ENCODE measurements around the gene CDKN2AIP. TPM values are rescaled to one million over a fixed set of nuclear protein-coding genes. Genes with fewer than 3 reads are reported as not detected.

CDKN2AIP gene
- total and polyA plus RNA-seq, 4 donors, result 12.0 to 16.3 (median 13.8) TPM

GRCh38 chr4:183485411-183486160, 41.1 kb downstream of the CDKN2AIP start:
- no peaks in the 10 kb centered on the region for H3K4me1 ChIP-seq (ENCODE audit: control insufficient read depth in 1 of 2, insufficient read depth in 2 of 2, low read length in 2 of 2)
- no peaks in the 10 kb centered on the region for H3K36me3 ChIP-seq (ENCODE audit: control insufficient read depth in 1 of 2, insufficient read depth in 2 of 2, low read length in 1 of 2)
- H3K9me3 ChIP-seq (ENCODE audit: control insufficient read depth, low read length), result no peaks in the 10 kb centered on the region
- no peaks in the 10 kb centered on the region for H3K27me3 ChIP-seq (ENCODE audit: control insufficient read depth in 1 of 2, insufficient read depth in 2 of 2, low read length in 1 of 2)
- ATAC-seq (ENCODE audit: low FRiP score) (no peak), DNase-seq (no peak)
- H3K27ac ChIP-seq (ENCODE audit: low read depth in 1 of 2, low read length in 2 of 2), result no peak overlapping the region
- intact Hi-C loops (cut with DNase I), result no loop called here
- WGBS, 2 donors, result 78 to 87% methylated on average over 11 of the region's 11 CpGs
- no peak overlapping the region for H3K4me3 ChIP-seq (ENCODE audit: low read length in 2 of 2)

- H3K4me3 ChIP-seq (ENCODE audit: low read length in 2 of 2), result no peak overlapping the region
- ATAC-seq (ENCODE audit: low FRiP score) (no peak), DNase-seq (no peak)
- no peaks in the 10 kb centered on the region for H3K4me1 ChIP-seq (ENCODE audit: control insufficient read depth in 1 of 2, insufficient read depth in 2 of 2, low read length in 2 of 2)
- H3K9me3 ChIP-seq (ENCODE audit: control insufficient read depth, low read length), result peaks cover 2% of the 10 kb centered on the region
- intact Hi-C loops (cut with DNase I), result no loop called here
- 89 to 92% methylated on average over 3 of the region's 3 CpGs for WGBS, 2 donors
- no peaks in the 10 kb centered on the region for H3K36me3 ChIP-seq (ENCODE audit: control insufficient read depth in 1 of 2, insufficient read depth in 2 of 2, low read length in 1 of 2)
- no peaks in the 10 kb centered on the region for H3K27me3 ChIP-seq (ENCODE audit: control insufficient read depth in 1 of 2, insufficient read depth in 2 of 2, low read length in 1 of 2)
- H3K27ac ChIP-seq (ENCODE audit: low read depth in 1 of 2, low read length in 2 of 2), result no peak overlapping the region
Observed at GRCh38 chr4:183492791-183493222, 48.4 kb downstream of the CDKN2AIP start.

- Histone ChIP-seq H3K4me1 (ENCODE audit: control insufficient read depth in 1 of 2, insufficient read depth in 2 of 2, low read length in 2 of 2) (no peaks in the 10 kb centered on the region), H3K27me3 (ENCODE audit: control insufficient read depth in 1 of 2, insufficient read depth in 2 of 2, low read length in 1 of 2) (no peaks in the 10 kb centered on the region), H3K4me3 (ENCODE audit: low read length in 2 of 2) (no peak overlapping the region), H3K27ac (ENCODE audit: low read depth in 1 of 2, low read length in 2 of 2) (no peak overlapping the region), H3K36me3 (ENCODE audit: control insufficient read depth in 1 of 2, insufficient read depth in 2 of 2, low read length in 1 of 2) (no peaks in the 10 kb centered on the region), H3K9me3 (ENCODE audit: control insufficient read depth, low read length) (peaks cover 2% of the 10 kb centered on the region)
- DNase-seq (no peak), ATAC-seq (ENCODE audit: low FRiP score) (no peak)
- intact Hi-C loops (cut with DNase I), result no loop called here
- WGBS, 2 donors, result 84 to 90% methylated on average over 3 of the region's 3 CpGs
Observed at GRCh38 chr4:183493246-183493645, 48.8 kb downstream of the CDKN2AIP start.

- no peak for ATAC-seq (ENCODE audit: low FRiP score)
- 72 to 82% methylated on average over 3 of the region's 3 CpGs for WGBS, 2 donors
- intact Hi-C loops (cut with DNase I), result no loop called here
Observed at GRCh38 chr4:183495184-183495583, 50.7 kb downstream of the CDKN2AIP start.

More at GRCh38 chr4:183495184-183495583, 50.7 kb downstream of the CDKN2AIP start:
- Histone ChIP-seq H3K4me3 (ENCODE audit: low read length in 2 of 2) (no peak overlapping the region), H3K4me1 (ENCODE audit: control insufficient read depth in 1 of 2, insufficient read depth in 2 of 2, low read length in 2 of 2) (no peaks in the 10 kb centered on the region), H3K27ac (ENCODE audit: low read depth in 1 of 2, low read length in 2 of 2) (no peak overlapping the region), H3K27me3 (ENCODE audit: control insufficient read depth in 1 of 2, insufficient read depth in 2 of 2, low read length in 1 of 2) (no peaks in the 10 kb centered on the region), H3K9me3 (ENCODE audit: control insufficient read depth, low read length) (peaks cover 2% of the 10 kb centered on the region), H3K36me3 (ENCODE audit: control insufficient read depth in 1 of 2, insufficient read depth in 2 of 2, low read length in 1 of 2) (no peaks in the 10 kb centered on the region)
- DNase-seq, result no peak

Other genes with a start within 250 kb of the CDKN2AIP start
- not detected for gene CLDN22, start 124.4 kb upstream of the CDKN2AIP start, total RNA-seq
- gene CLDN22, start 124.4 kb upstream of the CDKN2AIP start, polyA plus RNA-seq, result not detected
- gene CLDN24, start 122.2 kb upstream of the CDKN2AIP start, total RNA-seq, result not detected
- gene CLDN24, start 122.2 kb upstream of the CDKN2AIP start, polyA plus RNA-seq, result not detected
- gene ING2, start 60.4 kb downstream of the CDKN2AIP start, total RNA-seq, result 10 to 100 TPM in 1 of 2 donors, 1 to 10 TPM in 1; 6.3 to 10.0 TPM
- 10 to 100 TPM in 1 of 2 donors, 1 to 10 TPM in 1; 9.7 to 22.3 TPM for gene ING2, start 60.4 kb downstream of the CDKN2AIP start, polyA plus RNA-seq
- gene RWDD4, start 214.5 kb downstream of the CDKN2AIP start, total RNA-seq, result 10 to 100 TPM; 17.3 to 20.2 TPM
- 10 to 100 TPM; 17.1 to 31.7 TPM for gene RWDD4, start 214.5 kb downstream of the CDKN2AIP start, polyA plus RNA-seq
- gene TRAPPC11, start 214.7 kb downstream of the CDKN2AIP start, total RNA-seq, result 10 to 100 TPM; 31.9 to 44.6 TPM
- 10 to 100 TPM in 1 of 2 donors, 1 to 10 TPM in 1; 7.4 to 16.6 TPM for gene TRAPPC11, start 214.7 kb downstream of the CDKN2AIP start, polyA plus RNA-seq

All from aorta (tissue), 5 donors.